A673 (cell line): Measurements from ENCODE around the gene AEN. TPM values are rescaled to one million over a fixed set of nuclear protein-coding genes. Genes with fewer than 3 reads are reported as not detected.

Experiments
- BruUV-seq: library from RNA; stranded (reverse); fragments of 400-500 nt; replicated peaks from 2 replicates; lab custom pipeline; 2021; lab: Mats Ljungman, UMichigan
- CTCF ChIA-PET: fragments of 300-600 bp; sonication (Branson Sonifier 250); formaldehyde crosslinking; loops from one replicate; lab custom pipeline; 2022; ENCODE audit warnings: antibody characterized with exemption; lab: Charles Lee
- POLR2A ChIA-PET: fragments of 300-600 bp; sonication (Branson Sonifier 250); formaldehyde crosslinking; loops from one replicate; lab custom pipeline; 2022; ENCODE audit warnings: antibody characterized with exemption; ENCODE audit not compliant: low non-redundant PET; lab: Charles Lee
- DNase-seq: peaks from one replicate; pipeline ENCODE4 v3.0.0-alpha.2; 2015; ENCODE audit warnings: low spot score
- H3K27ac ChIP-seq: fragments of 200-600 bp; sonication (generic); 2 replicates; pipeline ENCODE4 v1.5.1; 2016; ENCODE audit warnings: mixed run types, low read depth, mild to moderate bottlenecking, mixed read lengths, antibody characterized with exemption, low read length; ENCODE audit not compliant: poor library complexity, severe bottlenecking
- H3K27me3 ChIP-seq: fragments of 200-600 bp; sonication (generic); replicated peaks from 2 replicates; pipeline ENCODE4 v1.6.1; 2017; ENCODE audit warnings: mixed run types, low read depth, mild to moderate bottlenecking, mixed read lengths, antibody characterized with exemption, low read length; ENCODE audit not compliant: insufficient read depth, poor library complexity
- H3K36me3 ChIP-seq: fragments of 200-600 bp; sonication (generic); 2 replicates; pipeline ENCODE4 v1.6.1; 2016; ENCODE audit warnings: mixed run types, mild to moderate bottlenecking, mixed read lengths, antibody characterized with exemption, low read length; ENCODE audit not compliant: insufficient read depth, poor library complexity, severe bottlenecking
- H3K4me1 ChIP-seq: fragments of 200-600 bp; sonication (generic); 2 replicates; pipeline ENCODE4 v1.6.1; 2017; ENCODE audit warnings: mixed run types, mild to moderate bottlenecking, mixed read lengths, antibody characterized with exemption, low read length; ENCODE audit not compliant: insufficient read depth, poor library complexity, severe bottlenecking
- H3K4me3 ChIP-seq: fragments of 200-600 bp; sonication (generic); 2 replicates; pipeline ENCODE4 v1.5.1; 2016; ENCODE audit warnings: low read depth, mixed run types, mild to moderate bottlenecking, mixed read lengths, low read length; ENCODE audit not compliant: poor library complexity, severe bottlenecking
- H3K9me3 ChIP-seq: fragments of 200-600 bp; sonication (generic); 2 replicates; pipeline ENCODE4 v1.6.1; 2016; ENCODE audit warnings: mixed run types, low read depth, mild to moderate bottlenecking, mixed read lengths, antibody characterized with exemption, low read length; ENCODE audit not compliant: poor library complexity, severe bottlenecking
- CTCF ChIP-seq: fragments of 300-800, 200-600 bp; sonication (generic); conservative IDR thresholded peaks from 2 replicates; pipeline ENCODE4 v1.5.1; 2017; ENCODE audit warnings: low read depth, mild to moderate bottlenecking, antibody characterized with exemption, low read length, moderate library complexity, mixed read lengths
- EZH2 ChIP-seq: fragments of 200-600 bp; sonication (generic); IDR thresholded peaks from 2 replicates; pipeline ENCODE4 v1.6.1; 2017; ENCODE audit warnings: borderline replicate concordance, low read depth, mild to moderate bottlenecking, mixed read lengths, antibody characterized with exemption, low read length; ENCODE audit not compliant: poor library complexity, severe bottlenecking
- intact Hi-C: fragments of 100-400 bp; cut with micrococcal nuclease; formaldehyde crosslinking; loops from one replicate; pipeline ENCODE4 v1.10.0; 2022; ENCODE audit not compliant: unreplicated experiment
- total RNA-seq: library from RNA; stranded (reverse); gene quantifications from 2 replicates; pipeline ENCODE4 v1.2.3, GENCODE V29; 2021

AEN gene
- total RNA-seq, 1 experiment from 2014 or later: 52.4 TPM

GRCh38 chr15:88649286-88649733 lies 28.2 kb downstream of the AEN start:
- no peaks in the 10 kb centered on the region for H3K4me1 ChIP-seq
- ChIA-PET CTCF (no interaction called here), POLR2A (no interaction called here)
- BruUV-seq: no TSS peak
- no peaks in the 10 kb centered on the region for H3K27me3 ChIP-seq
- H3K27ac ChIP-seq: no peak overlapping the region
- DNase-seq: peak; percentile 29
- no peaks in the 10 kb centered on the region for H3K9me3 ChIP-seq
- H3K36me3 ChIP-seq: no peaks in the 10 kb centered on the region
- no peak overlapping the region for H3K4me3 ChIP-seq
- intact Hi-C loops: no loop called here
- TF ChIP-seq EZH2 (no peak), CTCF (no peak)

DNA sequence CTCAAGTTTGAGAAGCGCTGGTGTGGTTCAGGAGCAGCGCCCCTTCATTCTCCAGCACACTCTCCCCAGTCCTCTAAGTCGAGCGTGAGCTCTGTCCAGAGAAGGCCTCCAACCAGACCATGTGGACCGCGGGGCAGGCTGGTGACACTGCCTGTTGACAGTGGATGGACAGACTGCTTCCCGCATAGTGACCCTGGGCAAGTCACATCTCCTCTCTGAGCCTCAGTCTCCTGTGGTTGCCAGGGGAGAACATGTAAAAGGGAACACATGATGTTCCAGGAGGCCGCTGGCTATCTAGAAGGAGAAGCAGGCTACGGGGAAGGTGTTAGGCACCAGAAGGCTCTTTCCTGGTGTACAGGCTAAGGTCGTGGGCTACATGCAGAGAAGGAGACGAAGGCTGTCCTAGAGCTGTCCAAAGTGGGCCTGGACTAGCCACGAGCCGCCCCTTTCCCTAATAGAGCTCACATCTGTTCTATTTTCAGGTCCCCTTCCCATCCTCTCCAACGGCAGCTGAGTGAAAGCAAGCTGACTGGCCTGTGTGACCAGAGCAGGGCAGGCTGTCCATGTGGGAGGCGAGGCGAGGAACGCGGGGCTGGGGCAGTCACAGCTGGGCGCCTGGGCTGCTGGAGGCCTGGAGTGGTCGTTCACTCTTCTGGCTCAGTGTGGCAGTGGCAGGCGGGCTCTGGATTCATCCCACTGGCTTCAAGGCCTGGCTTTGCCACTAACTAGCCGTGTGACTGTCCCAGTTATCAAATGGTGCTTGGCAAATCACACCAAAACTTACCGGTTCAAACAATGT lies 28.8 kb downstream of the AEN start:
- TF ChIP-seq EZH2 (no peak), CTCF (no peak)
- Histone ChIP-seq H3K36me3 (no peaks in the 10 kb centered on the region), H3K27me3 (no peaks in the 10 kb centered on the region), H3K9me3 (no peaks in the 10 kb centered on the region), H3K4me1 (no peaks in the 10 kb centered on the region), H3K27ac (no peak overlapping the region), H3K4me3 (no peak overlapping the region)
- POLR2A ChIA-PET: no interaction called here
- CTCF ChIA-PET: no interaction called here
- intact Hi-C loops: loop anchor here (10.0 kb wide), 1 partner anchor 185 kb away; no protein-coding TSS in a partner anchor
- DNase-seq: no peak
- no TSS peak for BruUV-seq

DNA sequence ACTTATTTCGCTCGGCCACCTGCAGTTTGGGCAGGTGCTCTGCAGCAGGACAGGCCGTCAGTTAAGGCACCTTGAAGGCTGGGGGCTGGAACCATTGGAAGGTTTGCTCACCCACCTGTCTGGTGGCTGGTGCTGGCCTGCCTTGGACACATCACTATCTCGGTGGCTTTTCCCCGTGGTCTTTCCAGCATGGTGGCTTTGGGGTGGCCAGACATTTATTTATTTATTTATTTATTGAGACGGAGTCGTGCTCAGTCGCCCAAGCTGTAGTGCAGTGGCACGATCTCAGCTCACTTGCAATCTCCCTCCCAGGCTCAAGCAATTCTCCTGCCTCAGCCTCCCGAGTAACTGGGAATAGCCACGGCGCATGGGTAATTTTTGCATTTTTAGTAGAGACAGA lies 29.4 kb downstream of the AEN start:
- Histone ChIP-seq H3K9me3 (no peaks in the 10 kb centered on the region), H3K27ac (no peak overlapping the region), H3K27me3 (no peaks in the 10 kb centered on the region), H3K4me1 (no peaks in the 10 kb centered on the region), H3K4me3 (no peak overlapping the region), H3K36me3 (no peaks in the 10 kb centered on the region)
- no TSS peak for BruUV-seq
- no peak for DNase-seq
- intact Hi-C loops: loop anchor here (10.0 kb wide), 1 partner anchor 184 kb away; no protein-coding TSS in a partner anchor
- TF ChIP-seq CTCF (no peak), EZH2 (no peak)
- ChIA-PET CTCF (no interaction called here), POLR2A (no interaction called here)
